Neural cell (in vitro differentiated cells): ENCODE data around the gene FCGBP. TPM values are rescaled to one million over a fixed set of nuclear protein-coding genes. Genes with fewer than 3 reads are reported as not detected.
"Not testable (repeated sequence)": the region's sequence is repeated elsewhere in the genome, so short reads cannot be mapped to it uniquely, and the experiment has no call there.

Experiments
- H2AFZ ChIP-seq: fragments of 200-600, 300-800 bp; sonication (generic), shearing (Covaris generic); 2 replicates; pipeline ENCODE4 v1.6.0; 2014; ENCODE audit warnings: low read depth, mild to moderate bottlenecking, antibody characterized with exemption, low read length, moderate library complexity
- H3F3A ChIP-seq: fragments of 200-600 bp; shearing (Covaris generic); 2 replicates; pipeline ENCODE4 v1.6.1; 2016; ENCODE audit warnings: mild to moderate bottlenecking, moderate library complexity, mixed read lengths, antibody characterized with exemption, low read length; ENCODE audit not compliant: insufficient read depth, poor library complexity, severe bottlenecking
- H3K27ac ChIP-seq: fragments of 200-600, 300-800 bp; sonication (generic), shearing (Covaris generic); 2 replicates; pipeline ENCODE4 v1.5.1; 2014; ENCODE audit warnings: mild to moderate bottlenecking, low read length, moderate library complexity
- H3K27me3 ChIP-seq: fragments of 300-800, 200-600 bp; sonication (generic), shearing (Covaris generic); 2 replicates; pipeline ENCODE4 v1.6.0; 2014; ENCODE audit warnings: mild to moderate bottlenecking, low read depth, low read length, moderate library complexity; ENCODE audit not compliant: insufficient read depth
- H3K36me3 ChIP-seq: fragments of 300-800, 200-600 bp; sonication (generic), shearing (Covaris generic); 2 replicates; pipeline ENCODE4 v1.5.1; 2014; ENCODE audit warnings: mild to moderate bottlenecking, antibody characterized with exemption, low read length, moderate library complexity; ENCODE audit not compliant: insufficient read depth
- H3K4me2 ChIP-seq: fragments of 300-800, 200-600 bp; sonication (generic), shearing (Covaris generic); 2 replicates; pipeline ENCODE4 v1.6.0; 2014; ENCODE audit warnings: mild to moderate bottlenecking, low read length
- H3K4me3 ChIP-seq: fragments of 300-800, 200-600 bp; sonication (generic), shearing (Covaris generic); 2 replicates; pipeline ENCODE4 v1.5.1; 2014; ENCODE audit warnings: mild to moderate bottlenecking, low read length, moderate library complexity
- H3K79me2 ChIP-seq: fragments of 200-600 bp; shearing (Covaris generic); replicated peaks from 2 replicates; pipeline ENCODE4 v1.6.0; 2014; ENCODE audit warnings: mild to moderate bottlenecking, low read length, moderate library complexity; ENCODE audit not compliant: insufficient read depth
- H3K9ac ChIP-seq: fragments of 300-800, 200-600 bp; sonication (generic), shearing (Covaris generic); 2 replicates; pipeline ENCODE4 v1.6.1; 2016; ENCODE audit warnings: mild to moderate bottlenecking, low read length, mixed read lengths
- H3K9me2 ChIP-seq: fragments of 200-600 bp; shearing (Covaris generic); 2 replicates; pipeline ENCODE4 v1.6.1; 2016; ENCODE audit warnings: mild to moderate bottlenecking, low read length, mixed read lengths; ENCODE audit not compliant: insufficient read depth
- H3K9me3 ChIP-seq: fragments of 200-600, 300-800 bp; sonication (generic), shearing (Covaris generic); 2 replicates; pipeline ENCODE4 v1.6.1; 2016; ENCODE audit warnings: mild to moderate bottlenecking, mixed run types, low read length, moderate library complexity, mixed read lengths
- H4K20me1 ChIP-seq: fragments of 200-600 bp; shearing (Covaris generic); 2 replicates; pipeline ENCODE4 v1.6.1; 2016; ENCODE audit warnings: mild to moderate bottlenecking, mixed run types; ENCODE audit not compliant: insufficient read depth
- CTCF ChIP-seq: fragments of 450-650 bp; IDR thresholded peaks from 2 replicates; pipeline ENCODE4 v1.5.1; 2014; ENCODE audit warnings: antibody characterized with exemption, mild to moderate bottlenecking, moderate library complexity; ENCODE audit not compliant: poor library complexity, severe bottlenecking
- EP300 ChIP-seq: fragments of 450-650 bp; conservative IDR thresholded peaks from 2 replicates; pipeline ENCODE4 v1.6.1; 2014; ENCODE audit warnings: antibody characterized with exemption, mild to moderate bottlenecking, moderate library complexity; ENCODE audit not compliant: poor library complexity, severe bottlenecking
- EZH2 ChIP-seq: fragments of 200-600, 300-800 bp; shearing (Covaris generic), sonication (generic); IDR thresholded peaks from 2 replicates; pipeline ENCODE4 v1.6.1; 2014; ENCODE audit warnings: antibody characterized with exemption, low read length, borderline replicate concordance, mild to moderate bottlenecking; ENCODE audit not compliant: insufficient read depth, poor library complexity, severe bottlenecking
- MXI1 ChIP-seq: fragments of 450-650 bp; conservative IDR thresholded peaks from 2 replicates; pipeline ENCODE4 v1.6.1; 2014; ENCODE audit warnings: antibody characterized with exemption, mild to moderate bottlenecking; ENCODE audit not compliant: poor library complexity, severe bottlenecking
- POLR2AphosphoS5 ChIP-seq: IDR thresholded peaks from 2 replicates; pipeline ENCODE4 v1.6.1; 2012
- RAD21 ChIP-seq: fragments of 450-650 bp; conservative IDR thresholded peaks from 2 replicates; pipeline ENCODE4 v1.6.1; 2014; ENCODE audit warnings: antibody characterized with exemption, mild to moderate bottlenecking, moderate library complexity
- REST ChIP-seq: IDR thresholded peaks from 2 replicates; pipeline ENCODE4 v1.6.1; 2012; ENCODE audit warnings: borderline replicate concordance
- SMC3 ChIP-seq: fragments of 450-650 bp; conservative IDR thresholded peaks from 2 replicates; pipeline ENCODE4 v1.6.1; 2014; ENCODE audit warnings: antibody characterized with exemption, mild to moderate bottlenecking, moderate library complexity; ENCODE audit not compliant: poor library complexity
- TAF1 ChIP-seq: IDR thresholded peaks from 2 replicates; pipeline ENCODE4 v1.6.1; 2012; ENCODE audit warnings: low read depth
- polyA plus RNA-seq: library from polyadenylated mRNA; depleted of rRNA; stranded (reverse); fragments of >200 nt; gene quantifications from 2 replicates; pipeline ENCODE4 v1.2.3, GENCODE V29; 2014

The FCGBP gene
- polyA plus RNA-seq, 1 donor from 2014 or later = 0.26 TPM

GRCh38 chr19:39890755-39891551 lies 43.5 kb downstream of the FCGBP start:
- Histone ChIP-seq H3K9ac (no peak overlapping the region), H3K9me3 (no peaks in the 10 kb centered on the region), H3K27ac (no peak overlapping the region), H3K27me3 (no peaks in the 10 kb centered on the region), H3K79me2 (no peaks in the 10 kb centered on the region), H3K9me2 (no peaks in the 10 kb centered on the region), H2AFZ (no peak overlapping the region), H4K20me1 (no peaks in the 10 kb centered on the region), H3F3A (no peaks in the 10 kb centered on the region), H3K4me3 (no peak overlapping the region), H3K4me2 (no peak overlapping the region), H3K36me3 (no peaks in the 10 kb centered on the region)
- TF ChIP-seq EP300 (no peak), TAF1 (no peak), REST (no peak), POLR2AphosphoS5 (no peak), CTCF (no peak), EZH2 (no peak), MXI1 (no peak), RAD21 (no peak), SMC3 (no peak)

- H3K4me2 ChIP-seq, H3K36me3 ChIP-seq: not testable (repeated sequence)
These were observed 44.3 kb downstream of the FCGBP start for GRCh38 chr19:39889872-39890754.

GRCh38 chr19:39887456-39887951 lies 46.9 kb downstream of the FCGBP start:
- not testable (repeated sequence) for H3K4me2 ChIP-seq, H3K27me3 ChIP-seq, H3K4me3 ChIP-seq, H3K27ac ChIP-seq, H3K9ac ChIP-seq, H3F3A ChIP-seq, H3K79me2 ChIP-seq, H3K9me2 ChIP-seq, H3K9me3 ChIP-seq, H2AFZ ChIP-seq, H3K36me3 ChIP-seq, H4K20me1 ChIP-seq

More at GRCh38 chr19:39889872-39890754, 44.3 kb downstream of the FCGBP start:
- H2AFZ ChIP-seq, H3K9ac ChIP-seq, H3K27me3 ChIP-seq, H3F3A ChIP-seq, H3K79me2 ChIP-seq, H3K9me2 ChIP-seq, H3K4me3 ChIP-seq, H3K27ac ChIP-seq, H4K20me1 ChIP-seq, H3K9me3 ChIP-seq: not testable (repeated sequence)

- H3K36me3 ChIP-seq, H3K27me3 ChIP-seq, H4K20me1 ChIP-seq, H3K79me2 ChIP-seq, H3K9ac ChIP-seq, H3K9me3 ChIP-seq, H3F3A ChIP-seq, H3K9me2 ChIP-seq, H3K4me3 ChIP-seq, H3K4me2 ChIP-seq, H3K27ac ChIP-seq, H2AFZ ChIP-seq: not testable (repeated sequence)
These were observed 48.4 kb downstream of the FCGBP start for GRCh38 chr19:39885821-39886554.
